GM21390 (cell line): ENCODE results near the gene KCTD17.

ENCODE experiments used
- ATAC-seq: cut with Tn5 transposase; IDR thresholded peaks from one replicate; pipeline ENCODE4 v1.9.1; 2021; ENCODE audit not compliant: unreplicated experiment

The KCTD17 gene, protein sequence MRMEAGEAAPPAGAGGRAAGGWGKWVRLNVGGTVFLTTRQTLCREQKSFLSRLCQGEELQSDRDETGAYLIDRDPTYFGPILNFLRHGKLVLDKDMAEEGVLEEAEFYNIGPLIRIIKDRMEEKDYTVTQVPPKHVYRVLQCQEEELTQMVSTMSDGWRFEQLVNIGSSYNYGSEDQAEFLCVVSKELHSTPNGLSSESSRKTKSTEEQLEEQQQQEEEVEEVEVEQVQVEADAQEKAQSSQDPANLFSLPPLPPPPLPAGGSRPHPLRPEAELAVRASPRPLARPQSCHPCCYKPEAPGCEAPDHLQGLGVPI

DNA sequence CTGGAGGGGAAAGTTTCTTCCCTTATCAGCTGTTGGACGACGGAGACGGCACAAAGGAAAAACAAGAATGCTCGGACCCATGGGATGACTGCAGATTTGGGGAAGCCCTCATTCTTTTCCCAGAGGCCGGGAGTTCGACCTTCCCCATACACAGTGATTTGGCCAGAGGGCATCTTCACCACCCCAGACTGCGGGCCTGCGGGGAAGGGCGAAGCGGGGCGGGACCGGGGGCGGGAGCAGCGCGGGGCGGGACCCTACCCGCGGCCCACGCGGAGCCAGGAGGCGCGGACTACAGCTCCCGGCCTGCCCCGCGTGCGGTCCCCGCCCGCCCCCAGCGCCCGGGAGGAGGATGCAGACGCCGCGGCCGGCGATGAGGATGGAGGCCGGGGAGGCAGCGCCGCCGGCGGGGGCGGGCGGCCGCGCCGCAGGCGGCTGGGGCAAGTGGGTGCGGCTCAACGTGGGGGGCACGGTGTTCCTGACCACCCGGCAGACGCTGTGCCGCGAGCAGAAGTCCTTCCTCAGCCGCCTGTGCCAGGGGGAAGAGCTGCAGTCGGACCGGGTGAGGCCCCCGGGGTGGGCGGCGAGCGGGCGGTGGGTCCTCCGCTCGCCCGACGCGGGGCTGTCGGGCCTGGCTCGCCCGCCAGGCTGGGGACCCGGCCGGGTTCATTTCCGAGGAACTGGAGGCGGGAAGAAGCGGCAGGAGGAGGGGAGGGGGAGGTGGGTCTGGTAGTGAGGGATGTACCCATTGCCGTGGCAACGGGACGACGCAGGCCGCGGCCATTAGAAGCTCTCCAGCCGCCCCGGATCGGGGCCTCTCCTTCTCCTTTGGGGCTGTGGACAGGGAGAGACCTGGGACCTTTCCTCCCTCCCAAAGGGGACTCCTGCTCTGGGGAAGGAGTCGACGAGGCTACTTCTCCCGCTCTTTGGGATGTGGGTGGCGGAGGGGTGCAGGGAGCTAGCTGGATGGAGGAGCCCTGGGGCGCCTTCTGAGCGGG lies at the start of gene KCTD17:
Gene KCTD17 (plus strand): TSS at position 352 of the 995 bp plus-strand sequence. CDS start 19 bp downstream, at position 371.
- ATAC-seq: peak; percentile 61

DNA sequence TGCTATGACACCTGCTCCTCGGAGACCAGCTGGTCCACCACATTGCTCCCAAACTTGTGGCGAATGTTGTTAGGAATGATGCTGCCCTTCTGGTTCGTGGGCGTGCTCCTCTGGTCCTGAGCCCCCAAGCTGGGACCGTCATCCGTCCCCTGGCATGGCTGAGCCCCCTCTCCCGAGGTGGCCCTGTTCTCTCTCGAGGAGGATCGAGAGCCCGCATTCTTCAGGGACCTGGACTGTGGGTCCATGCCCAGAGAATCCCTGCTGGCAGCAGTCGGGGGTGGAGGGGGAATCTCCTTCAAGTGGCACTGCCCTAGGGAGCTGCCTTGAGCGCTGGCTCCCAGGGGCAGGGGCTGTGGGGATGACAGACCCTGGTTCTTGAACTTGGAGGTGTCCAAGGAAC lies 49.7 kb upstream of the KCTD17 start:
- no peak for ATAC-seq

DNA sequence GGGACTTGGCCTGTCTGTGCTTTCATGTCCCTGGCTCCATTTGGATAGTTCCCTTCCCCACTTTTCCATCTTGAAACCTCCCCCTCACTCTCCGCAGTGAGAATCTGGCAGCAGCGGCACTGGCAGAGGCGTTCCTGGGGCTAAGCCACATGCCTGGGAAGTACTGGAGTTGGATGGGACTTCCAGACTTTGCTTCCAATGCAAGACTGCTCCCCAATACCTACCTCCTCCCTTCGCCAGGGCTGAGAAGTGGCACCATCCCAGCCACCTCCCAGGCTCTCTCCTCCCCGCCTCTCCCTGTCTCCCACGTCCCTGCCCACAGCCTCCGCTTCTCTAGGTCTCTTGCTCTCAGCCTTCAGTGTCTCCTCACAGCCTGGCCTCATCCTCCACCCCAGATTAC lies 48.9 kb upstream of the KCTD17 start:
- ATAC-seq: no peak

DNA sequence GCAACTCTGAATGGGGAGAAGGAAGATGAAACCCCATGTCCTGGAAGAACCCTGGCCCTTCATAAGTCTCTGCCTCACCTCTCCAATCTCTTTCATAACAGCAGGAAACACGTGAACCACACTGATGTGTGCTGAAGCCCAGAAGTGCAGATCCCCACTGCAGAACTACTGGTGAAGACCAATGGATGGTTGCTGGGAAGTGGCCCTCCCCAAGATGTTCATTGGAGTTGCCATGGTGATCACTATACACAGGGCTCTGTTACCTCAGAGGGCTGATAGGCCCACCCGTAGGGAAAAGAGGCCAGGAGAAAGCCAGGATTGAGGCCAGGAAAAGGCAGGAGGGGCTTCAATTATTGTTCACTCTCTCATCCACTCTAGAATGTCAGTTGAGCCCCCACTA lies 43.9 kb upstream of the KCTD17 start:
- no peak for ATAC-seq

DNA sequence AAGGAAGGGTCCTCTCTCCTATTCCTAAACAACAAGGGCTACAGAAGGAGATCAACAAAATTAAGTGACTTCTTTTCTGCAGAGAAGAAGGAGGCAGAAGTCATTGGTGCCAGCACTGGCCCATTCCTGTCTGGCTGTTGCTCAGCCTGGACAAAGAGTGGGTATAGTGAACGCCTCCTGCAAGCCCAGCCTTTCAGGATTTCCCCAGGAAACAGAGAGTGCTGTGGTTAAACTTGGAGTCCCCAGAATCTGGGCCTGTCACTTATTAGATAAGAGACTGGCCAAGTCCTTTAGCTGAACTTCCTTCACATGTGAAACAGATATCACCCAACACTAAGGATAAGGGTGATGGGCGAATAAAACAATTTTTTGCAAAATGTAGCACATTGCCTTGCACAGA lies 43.2 kb upstream of the KCTD17 start:
- no peak for ATAC-seq

DNA sequence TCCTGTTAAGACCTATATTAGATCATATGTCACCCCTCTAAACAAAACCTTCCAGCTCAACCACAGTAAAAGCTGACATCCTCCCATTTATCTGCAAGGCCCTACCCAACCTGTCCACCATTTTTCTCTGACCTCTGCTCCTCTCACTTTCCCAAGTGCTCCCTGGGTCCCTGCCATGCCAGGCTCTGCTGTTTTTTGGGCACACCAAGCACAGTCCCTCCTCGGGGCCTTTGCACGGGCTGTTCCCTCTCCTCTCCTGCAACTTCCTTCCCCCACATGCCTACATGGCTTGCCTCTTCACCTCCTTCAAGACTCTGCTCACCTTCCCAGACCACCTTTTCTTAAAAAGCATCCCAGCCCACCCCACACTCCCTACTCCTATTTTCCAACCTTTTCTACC lies 42.1 kb upstream of the KCTD17 start:
- no peak for ATAC-seq

DNA sequence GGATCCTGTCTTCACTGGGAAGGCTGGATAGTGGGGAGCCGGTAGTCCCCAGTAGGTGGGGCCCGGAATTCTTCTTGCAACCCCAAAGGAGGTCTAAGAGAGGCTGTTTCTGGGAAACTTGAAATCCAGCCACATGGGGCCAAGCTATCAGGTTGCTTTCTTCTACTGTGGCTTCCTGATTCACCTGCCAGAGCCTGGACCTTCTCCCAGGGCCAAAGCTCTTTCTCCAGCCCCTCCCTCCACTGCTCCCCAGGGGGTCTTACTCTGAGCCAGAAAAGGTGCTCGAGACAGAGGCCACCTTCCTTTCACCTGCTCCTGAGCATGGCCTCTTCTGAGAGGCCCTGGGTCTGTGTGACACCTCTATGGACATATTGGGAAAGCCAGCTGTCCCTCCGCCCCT lies 41.4 kb upstream of the KCTD17 start:
- no peak for ATAC-seq

DNA sequence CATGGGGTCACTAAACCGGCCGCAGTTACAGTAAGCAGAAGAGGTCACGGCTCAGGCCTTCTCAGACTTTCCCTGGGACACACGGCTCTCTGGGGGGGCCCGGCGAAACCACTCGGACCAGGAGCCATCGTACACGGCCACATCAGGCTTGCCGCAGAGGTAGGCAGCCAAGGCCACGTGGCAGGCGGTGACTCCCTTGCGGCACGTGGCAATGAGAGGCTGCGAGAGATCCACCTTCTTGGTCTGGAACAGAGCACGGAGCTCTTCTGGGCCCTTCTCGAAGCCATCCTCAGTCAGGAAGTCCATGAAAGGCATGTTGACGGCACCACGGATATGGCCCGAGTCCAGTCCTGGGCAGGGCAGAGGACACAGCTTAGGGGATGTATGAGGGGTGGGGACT lies 40.6 kb upstream of the KCTD17 start:
- ATAC-seq: no peak

DNA sequence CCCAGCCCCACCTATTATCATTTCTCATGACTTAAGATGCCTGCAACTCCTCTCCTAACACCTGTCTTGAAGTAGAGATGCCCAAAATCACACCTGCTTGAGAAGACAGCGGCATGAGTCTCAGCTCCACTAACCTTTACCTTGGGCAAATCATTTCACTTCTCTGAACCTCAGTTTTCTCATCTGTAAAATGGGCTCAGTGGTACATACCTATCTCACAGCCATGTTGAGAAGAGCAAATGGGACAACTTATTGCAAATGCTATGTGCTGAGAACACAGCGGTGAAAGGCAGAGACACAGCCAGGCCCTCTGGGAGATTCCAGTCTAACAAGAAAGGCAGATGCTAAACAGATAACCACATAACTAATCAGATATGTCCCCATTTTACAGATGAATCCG lies 40.1 kb upstream of the KCTD17 start:
- no peak for ATAC-seq

DNA sequence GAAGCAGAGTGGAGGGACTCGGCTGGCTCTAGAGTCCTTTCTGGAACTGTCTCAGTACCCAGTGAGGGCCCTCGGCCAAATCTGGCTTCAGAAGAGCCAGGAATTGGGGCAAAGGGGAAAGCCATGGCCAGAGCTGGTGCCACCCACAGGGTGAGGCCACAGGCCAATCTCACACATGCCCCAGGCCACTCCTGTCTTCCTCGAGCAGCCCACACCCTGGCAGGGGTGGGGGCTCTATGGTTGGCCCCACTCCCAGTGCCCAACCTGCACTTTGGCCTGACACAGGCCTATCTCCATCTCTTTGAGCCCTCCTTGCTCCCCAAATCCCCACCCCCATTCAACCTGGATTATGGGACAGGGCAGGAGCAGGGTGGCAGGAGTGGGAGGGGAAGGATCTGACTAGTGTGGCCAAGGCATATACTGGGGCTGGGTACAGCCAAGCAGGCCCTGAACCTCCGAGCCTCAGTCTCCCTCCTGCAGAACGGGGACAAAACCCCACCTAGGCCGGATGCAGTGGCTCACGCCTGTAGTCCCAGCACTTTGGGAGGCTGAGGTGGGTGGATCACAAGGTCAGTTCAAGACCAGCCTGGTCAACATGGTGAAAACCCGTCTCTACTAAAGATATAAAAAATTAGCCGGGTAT lies 39.2 kb upstream of the KCTD17 start:
- no peak for ATAC-seq

DNA sequence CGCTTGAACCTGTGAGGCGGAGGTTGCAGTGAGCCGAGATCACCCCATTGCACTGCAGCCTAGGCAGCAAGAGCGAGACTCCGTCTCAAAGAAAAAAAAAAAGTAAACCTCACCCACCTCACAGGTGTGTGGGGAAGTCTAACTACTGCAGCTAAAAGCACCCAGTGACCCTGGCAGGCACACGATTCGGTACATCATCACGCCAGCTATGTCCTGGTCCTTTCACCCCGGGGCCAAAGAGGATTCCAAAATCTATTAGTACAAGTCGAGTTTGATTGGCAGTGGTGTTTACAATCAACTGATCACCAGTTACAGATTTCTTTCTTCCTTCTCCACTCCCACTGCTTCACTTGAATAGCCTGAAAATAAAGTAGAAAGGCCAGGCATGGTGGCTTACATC lies 38.6 kb upstream of the KCTD17 start:
- ATAC-seq: no peak

DNA sequence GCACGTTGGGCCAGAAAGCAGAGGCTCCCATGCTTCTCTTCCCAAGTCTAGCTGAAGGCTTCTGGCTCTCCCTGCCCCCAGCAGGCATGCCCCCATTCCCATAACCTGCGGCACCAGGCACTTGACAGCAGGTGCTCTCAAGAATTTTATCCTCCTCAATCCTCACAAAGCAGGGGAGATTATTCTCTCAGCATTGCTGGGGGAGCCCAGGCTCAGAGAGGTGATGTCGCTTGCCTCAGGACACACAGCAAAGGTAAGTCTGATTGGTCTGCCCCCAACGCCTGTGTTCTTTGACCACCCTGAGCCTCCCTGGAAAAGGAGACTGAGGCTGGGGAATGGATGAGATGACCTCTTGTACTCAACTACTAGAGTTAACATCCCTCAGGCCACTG lies 37.1 kb upstream of the KCTD17 start:
- no peak for ATAC-seq

DNA sequence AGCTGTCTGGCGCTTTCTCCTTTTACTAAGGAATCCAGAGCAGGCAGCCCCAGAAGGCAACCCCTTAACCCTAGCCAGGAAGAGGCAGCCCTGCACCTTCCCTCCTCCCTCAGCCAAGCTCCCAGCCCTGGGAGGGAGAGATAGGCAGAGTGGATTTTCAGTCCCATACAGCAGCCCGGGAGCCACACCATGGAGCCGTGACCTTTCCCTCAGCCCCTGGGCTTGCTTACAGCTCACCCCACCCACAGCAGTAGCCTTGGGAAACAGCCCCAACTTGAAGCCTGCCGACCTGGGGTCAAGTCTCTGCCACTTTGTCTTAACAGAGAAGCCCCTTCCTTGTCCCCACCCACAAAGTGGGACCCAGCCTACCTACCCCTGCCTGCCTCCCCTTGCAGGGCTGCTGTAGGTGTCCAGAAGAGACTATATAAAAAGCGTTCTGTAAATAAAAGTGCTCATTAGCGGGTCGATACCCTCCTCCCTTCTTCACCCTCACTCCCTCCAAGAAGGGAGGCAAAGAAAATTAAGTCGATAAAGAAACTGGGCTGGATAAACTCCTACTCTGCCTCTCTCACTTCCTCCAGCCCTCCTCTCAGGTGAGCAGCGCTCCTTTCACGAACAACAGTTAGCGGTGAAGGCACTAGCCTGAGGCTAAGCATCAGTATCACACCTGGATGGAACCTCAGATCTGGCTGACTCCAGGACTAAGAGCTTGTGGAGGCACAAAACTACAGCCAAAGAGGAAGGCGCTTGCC lies 36.5 kb upstream of the KCTD17 start:
- no peak for ATAC-seq

DNA sequence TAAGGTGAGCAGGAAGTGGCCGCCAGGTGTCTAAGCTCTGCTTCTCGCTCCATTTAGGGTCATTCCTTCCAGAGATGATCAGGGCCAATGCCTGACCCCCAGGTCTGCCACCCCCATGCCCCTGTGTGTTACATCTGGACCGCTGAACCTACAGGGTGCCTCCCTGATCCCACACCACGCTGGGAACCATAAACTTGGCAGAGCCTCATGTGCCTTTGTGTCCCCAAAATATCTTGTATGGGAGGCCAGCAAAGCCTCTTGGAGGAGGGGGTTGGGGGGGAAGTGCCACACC lies 36.0 kb upstream of the KCTD17 start:
- no peak for ATAC-seq

DNA sequence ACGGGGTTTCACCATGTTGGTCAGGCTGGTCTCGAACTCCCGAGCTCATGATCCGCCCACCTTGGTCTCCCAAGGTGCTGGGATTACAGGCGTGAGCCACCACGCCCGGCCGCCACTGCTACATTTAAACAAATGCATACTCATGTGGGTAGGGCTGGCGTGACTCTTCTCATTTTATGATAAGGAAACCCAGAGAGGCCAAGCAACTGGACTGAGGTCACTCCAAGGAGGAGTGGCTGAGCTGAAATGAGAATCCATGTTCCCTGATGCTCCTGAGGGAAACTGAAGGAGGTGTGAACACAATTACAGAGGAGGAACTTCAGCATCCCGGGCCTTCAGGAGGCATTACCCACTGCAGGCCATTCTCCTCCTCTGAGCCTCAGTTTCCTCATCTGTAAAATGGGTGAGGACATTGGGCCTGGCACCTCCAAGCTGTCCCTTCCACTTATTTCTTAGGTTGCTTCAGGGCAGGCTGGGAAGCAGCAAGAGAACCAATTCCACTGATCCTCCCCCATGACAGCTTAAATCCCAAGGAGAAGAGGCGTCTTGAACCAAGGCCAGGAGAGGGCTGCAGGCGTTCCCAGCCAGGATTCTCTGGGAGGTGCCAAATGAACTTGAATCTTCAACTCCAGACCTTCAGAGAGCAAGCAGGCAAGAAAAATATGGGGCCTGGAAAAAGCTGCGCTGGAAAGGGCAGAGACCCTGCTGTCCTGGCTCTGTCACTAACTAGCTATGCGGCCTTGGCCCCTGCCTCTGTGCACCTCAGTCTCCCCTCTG lies 35.2 kb upstream of the KCTD17 start:
- ATAC-seq: no peak

DNA sequence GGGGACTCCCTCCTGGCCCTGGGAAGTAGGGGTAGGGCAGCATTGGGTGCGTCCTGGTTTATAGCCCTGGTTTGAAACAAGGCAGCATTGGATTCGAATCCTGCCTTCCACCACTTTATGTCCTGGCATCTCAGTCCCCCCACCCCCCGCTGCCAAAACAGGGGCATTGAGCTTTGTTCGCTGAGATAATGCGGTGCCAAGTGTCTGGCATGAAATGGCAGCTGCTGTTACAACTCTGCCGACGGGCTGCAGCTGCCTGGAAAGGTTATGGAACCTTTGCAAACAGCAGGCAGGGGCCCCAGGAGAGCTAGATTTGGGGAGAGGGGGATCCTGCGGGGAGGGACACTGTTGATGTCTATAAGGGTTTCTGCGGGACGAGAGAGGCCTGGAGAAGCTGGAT lies 34.2 kb upstream of the KCTD17 start:
- no peak for ATAC-seq

DNA sequence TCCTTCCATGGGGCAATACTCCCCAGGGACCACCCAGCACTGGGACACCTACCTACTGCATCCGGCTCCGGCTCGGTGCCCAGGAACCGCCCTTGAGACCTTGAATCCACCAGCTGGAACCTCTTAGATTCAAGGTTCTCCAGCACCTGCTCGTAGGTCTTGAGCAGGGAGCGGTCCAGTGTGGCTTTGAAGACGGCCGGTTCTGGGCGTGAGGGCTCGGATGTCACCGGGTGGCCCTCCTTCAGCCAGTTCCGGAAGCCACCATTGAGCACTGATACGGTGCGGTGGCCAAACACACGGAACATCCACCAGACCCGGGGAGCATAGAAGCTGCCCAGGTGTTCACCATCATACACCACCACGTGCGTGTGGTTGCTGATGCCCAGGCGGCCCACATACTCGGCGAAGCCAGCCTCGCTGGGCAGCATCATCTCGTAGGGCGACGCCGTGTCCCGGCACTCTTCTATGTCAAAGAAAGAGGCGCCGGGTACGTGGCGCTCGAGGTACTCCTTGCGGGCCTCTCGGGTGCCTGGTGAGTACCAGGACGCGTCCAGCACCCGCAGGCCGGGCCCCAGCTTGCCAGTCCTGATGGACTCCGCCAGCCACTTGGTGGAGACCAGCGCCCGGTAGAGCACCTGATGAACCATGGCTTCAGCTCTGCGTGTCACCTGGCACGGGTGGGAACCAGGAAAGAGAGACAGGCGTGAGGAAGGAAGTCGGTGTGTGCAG lies 33.3 kb upstream of the KCTD17 start:
- no peak for ATAC-seq

DNA sequence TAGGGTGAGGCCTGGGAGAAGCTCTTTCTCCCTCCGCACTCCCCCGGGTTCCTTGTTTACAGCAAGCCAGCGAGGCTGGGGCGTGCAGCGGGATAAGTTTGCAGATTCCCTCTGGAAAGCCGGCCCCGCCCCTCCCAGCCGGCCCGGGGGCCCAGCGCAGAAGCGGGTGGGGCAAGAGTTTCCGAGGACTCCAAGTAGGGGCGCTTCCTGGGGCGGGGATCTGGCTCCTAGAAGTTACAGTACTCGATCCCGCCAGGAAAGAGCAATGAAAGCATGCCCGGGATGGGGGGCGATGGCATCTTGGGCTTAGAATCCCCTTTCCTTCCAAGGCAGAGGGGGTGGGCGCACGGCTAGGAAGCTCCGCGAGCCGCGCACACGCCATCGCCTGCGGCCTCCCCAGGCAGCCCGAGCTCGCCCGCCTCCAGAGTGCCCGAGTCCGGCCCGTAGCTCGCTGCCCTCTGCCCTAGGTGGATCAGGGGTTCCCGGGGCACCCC lies 32.7 kb upstream of the KCTD17 start:
- ATAC-seq: peak; percentile 27

DNA sequence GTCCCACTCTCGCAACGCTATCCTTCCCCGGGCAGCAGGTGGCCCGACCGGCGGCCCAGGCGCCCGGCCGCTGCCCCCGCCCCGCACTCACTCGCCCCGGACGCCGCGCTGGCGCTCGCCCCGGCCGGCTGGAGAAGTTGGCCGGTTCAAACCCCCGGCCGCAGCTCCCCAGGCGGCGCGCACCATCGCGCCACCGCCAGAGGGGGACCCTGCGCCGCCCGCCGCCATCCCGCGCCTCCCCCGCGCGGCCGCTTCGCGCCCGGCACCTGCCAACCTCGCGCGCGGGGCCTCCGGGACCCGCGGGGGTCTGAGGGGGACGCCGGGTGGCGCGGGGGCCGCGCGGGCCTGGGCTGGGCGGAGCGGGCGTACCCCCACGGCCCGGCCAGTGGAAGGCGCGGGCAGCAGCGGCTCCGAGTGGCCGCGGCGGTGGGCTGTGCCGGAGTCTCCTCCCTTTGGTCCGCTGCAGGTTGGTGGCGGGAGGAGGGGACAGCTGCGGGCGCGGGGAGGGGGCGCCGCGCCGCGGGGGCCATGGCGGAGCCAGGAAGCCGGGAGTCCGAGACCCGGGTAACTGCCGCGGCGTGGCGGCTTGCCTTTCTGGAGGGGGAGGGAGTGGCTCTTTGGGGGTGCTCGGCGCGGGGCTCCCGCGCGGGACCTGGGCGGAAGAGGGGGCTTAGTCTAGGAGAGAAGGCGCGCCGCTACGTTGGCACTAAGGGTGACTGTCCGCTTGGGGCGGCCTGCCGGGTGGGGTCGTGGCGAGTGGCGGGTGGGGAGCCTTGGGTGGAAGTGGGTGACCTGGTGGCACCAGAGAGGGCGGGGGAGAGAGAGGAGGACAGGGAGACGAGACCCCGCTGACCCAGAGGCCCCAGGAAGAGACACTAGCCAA lies 32.0 kb upstream of the KCTD17 start, which contains the start of the genes MPST and TST:
Gene MPST (plus strand): TSS at position 434 of the 883 bp plus-strand sequence. CDS start 95 bp downstream, at position 529.
Gene TST (minus strand): TSS at position 139 of the 883 bp plus-strand sequence. CDS start 715 bp downstream, outside the sequence.
- ATAC-seq: peak; percentile 67
